Adrenal gland (tissue), 5 donors: ENCODE measurements around the gene ATXN1.

ENCODE experiments used
- POLR2A ChIP-seq, 2 donors: fragments of 450-650 bp; IDR thresholded peaks; one replicate each; pipeline ENCODE4 v1.6.1; 2017; ENCODE audit warnings: antibody characterized with exemption in 2 of 2, mild to moderate bottlenecking in 2 of 2, moderate library complexity in 1 of 2
- TF ChIP-seq, protein P1 (sequence below), 6 experiments: fragments of 450-650 bp in 4 of 6; fragments of 200-600 bp in 2 of 6; sonication (generic) in 1 of 6; IDR thresholded peaks; 1 replicate in 5 of 6; 2 replicates in 1 of 6; pipeline versions ENCODE4 v1.5.1 to v1.8.0; 2016 to 2021; ENCODE audit warnings: antibody characterized with exemption in 6 of 6, mild to moderate bottlenecking in 2 of 6, moderate library complexity in 1 of 6
- donor health status: DM: no; HTN: no; CAD: no.

- TF ChIP-seq POLR2A (IDR thresholded peaks at IDR 0.05), result no peak
- TF ChIP-seq, protein P1, sequence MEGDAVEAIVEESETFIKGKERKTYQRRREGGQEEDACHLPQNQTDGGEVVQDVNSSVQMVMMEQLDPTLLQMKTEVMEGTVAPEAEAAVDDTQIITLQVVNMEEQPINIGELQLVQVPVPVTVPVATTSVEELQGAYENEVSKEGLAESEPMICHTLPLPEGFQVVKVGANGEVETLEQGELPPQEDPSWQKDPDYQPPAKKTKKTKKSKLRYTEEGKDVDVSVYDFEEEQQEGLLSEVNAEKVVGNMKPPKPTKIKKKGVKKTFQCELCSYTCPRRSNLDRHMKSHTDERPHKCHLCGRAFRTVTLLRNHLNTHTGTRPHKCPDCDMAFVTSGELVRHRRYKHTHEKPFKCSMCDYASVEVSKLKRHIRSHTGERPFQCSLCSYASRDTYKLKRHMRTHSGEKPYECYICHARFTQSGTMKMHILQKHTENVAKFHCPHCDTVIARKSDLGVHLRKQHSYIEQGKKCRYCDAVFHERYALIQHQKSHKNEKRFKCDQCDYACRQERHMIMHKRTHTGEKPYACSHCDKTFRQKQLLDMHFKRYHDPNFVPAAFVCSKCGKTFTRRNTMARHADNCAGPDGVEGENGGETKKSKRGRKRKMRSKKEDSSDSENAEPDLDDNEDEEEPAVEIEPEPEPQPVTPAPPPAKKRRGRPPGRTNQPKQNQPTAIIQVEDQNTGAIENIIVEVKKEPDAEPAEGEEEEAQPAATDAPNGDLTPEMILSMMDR (IDR thresholded peaks at IDR 0.05), result no peak
These were observed 237.5 kb downstream of the ATXN1 start for GRCh38 chr6:16523606-16524379.
